Measurements from ENCODE around the gene CHST15.

Gene CHST15

GRCh38 chr10:124020981-124021815 is 72.2 kb downstream of the CHST15 start:
- TF ChIP-seq CTCF (conservative IDR thresholded peaks at IDR 0.05) (no peak), ZFX (IDR thresholded peaks at IDR 0.05) (no peak)
- H3K27ac ChIP-seq = no peak overlapping the region

- TF ChIP-seq CTCF (conservative IDR thresholded peaks at IDR 0.05) = no peak
- no peak for TF ChIP-seq ZFX (IDR thresholded peaks at IDR 0.05)
- no peak overlapping the region for H3K27ac ChIP-seq
Measured at GRCh38 chr10:124019886-124020797, 73.3 kb downstream of the CHST15 start.

- TF ChIP-seq CTCF (conservative IDR thresholded peaks at IDR 0.05) (no peak), ZFX (IDR thresholded peaks at IDR 0.05) (no peak)
- no peak overlapping the region for H3K27ac ChIP-seq
Measured at GRCh38 chr10:124018886-124019525, 74.4 kb downstream of the CHST15 start.

GRCh38 chr10:124017729-124018128 is 75.7 kb downstream of the CHST15 start:
- TF ChIP-seq CTCF (conservative IDR thresholded peaks at IDR 0.05) = no peak
- no peak for TF ChIP-seq ZFX (IDR thresholded peaks at IDR 0.05)
- no peak overlapping the region for H3K27ac ChIP-seq

- no peak overlapping the region for H3K27ac ChIP-seq
- TF ChIP-seq ZFX (IDR thresholded peaks at IDR 0.05) (no peak), CTCF (conservative IDR thresholded peaks at IDR 0.05) (no peak)
Measured at GRCh38 chr10:124016804-124017375, 76.5 kb downstream of the CHST15 start.

GRCh38 chr10:124015991-124016390 is 77.4 kb downstream of the CHST15 start:
- no peak overlapping the region for H3K27ac ChIP-seq
- no peak for TF ChIP-seq CTCF (conservative IDR thresholded peaks at IDR 0.05)
- no peak for TF ChIP-seq ZFX (IDR thresholded peaks at IDR 0.05)
